Measurements from ENCODE around the gene PCCA.

Gene PCCA

GRCh38 chr13:100436099-100436498 lies 347.2 kb downstream of the PCCA start:
- no peak for DNase-seq

- DNase-seq, result no peak
These were observed 349.3 kb downstream of the PCCA start for GRCh38 chr13:100438059-100438788.

GRCh38 chr13:100439247-100439970 lies 350.5 kb downstream of the PCCA start:
- no peak for DNase-seq

GRCh38 chr13:100440751-100441425 lies 352.0 kb downstream of the PCCA start:
- peak; percentile 78 for DNase-seq

GRCh38 chr13:100442095-100442832 lies 353.4 kb downstream of the PCCA start:
- DNase-seq, result no peak

- no peak for DNase-seq
These were observed 354.5 kb downstream of the PCCA start for GRCh38 chr13:100443278-100443997.

GRCh38 chr13:100443998-100444328 lies 355.1 kb downstream of the PCCA start:
- peak; percentile 25 for DNase-seq

- DNase-seq, result peak; percentile 13
These were observed 358.9 kb downstream of the PCCA start for GRCh38 chr13:100447831-100448230.

- no peak for DNase-seq
These were observed 363.0 kb downstream of the PCCA start for GRCh38 chr13:100451923-100452322.

GRCh38 chr13:100454876-100455275 lies 366.0 kb downstream of the PCCA start:
- DNase-seq, result peak; percentile 59

GRCh38 chr13:100458673-100459072 lies 369.8 kb downstream of the PCCA start:
- no peak for DNase-seq

- DNase-seq, result no peak
These were observed 370.9 kb downstream of the PCCA start for GRCh38 chr13:100459747-100460146.

- DNase-seq, result no peak
These were observed 371.4 kb downstream of the PCCA start for GRCh38 chr13:100460266-100460665.

- DNase-seq, result no peak
These were observed 371.9 kb downstream of the PCCA start for GRCh38 chr13:100460791-100461190.

GRCh38 chr13:100461309-100462030 lies 372.6 kb downstream of the PCCA start:
- DNase-seq, result no peak

GRCh38 chr13:100464006-100464405 lies 375.1 kb downstream of the PCCA start:
- peak; percentile 14 for DNase-seq

GRCh38 chr13:100465558-100465957 lies 376.7 kb downstream of the PCCA start:
- no peak for DNase-seq

GRCh38 chr13:100470866-100471505 lies 382.1 kb downstream of the PCCA start:
- DNase-seq, result no peak

- no peak for DNase-seq
These were observed 384.2 kb downstream of the PCCA start for GRCh38 chr13:100473087-100473486.

GRCh38 chr13:100473501-100474044 lies 384.7 kb downstream of the PCCA start:
- no peak for DNase-seq

GRCh38 chr13:100476963-100477362 lies 388.1 kb downstream of the PCCA start:
- DNase-seq, result no peak

Data from fibroblast of skin of right quadriceps (primary cell).